Measurements from ENCODE around the gene SWSAP1.

DNA sequence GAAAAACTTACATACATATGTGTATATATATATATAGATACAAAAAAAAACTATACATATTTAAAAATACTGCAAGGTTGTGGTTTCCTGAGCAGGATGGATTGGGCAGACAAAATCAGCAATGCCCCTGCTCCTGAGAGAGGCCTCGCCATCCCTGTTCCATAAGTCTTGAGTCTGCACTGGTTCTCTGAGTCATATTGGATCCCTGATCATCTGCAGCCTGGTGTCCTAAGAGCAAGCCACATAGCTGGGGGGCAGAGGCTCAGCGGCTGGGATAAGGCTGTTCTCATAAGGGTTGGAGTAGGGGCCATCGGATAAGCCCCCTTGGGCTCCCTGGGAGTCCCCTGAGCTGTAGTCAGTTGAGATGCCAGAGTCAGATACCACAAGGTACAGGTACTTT, 3.3 kb downstream of the SWSAP1 start:
- no peak for TF ChIP-seq POLR2A (IDR thresholded peaks at IDR 0.05)
- no peak for TF ChIP-seq CTCF (IDR thresholded peaks at IDR 0.05)
- TF ChIP-seq POLR2AphosphoS5 (IDR thresholded peaks at IDR 0.05): no peak

Measured in suprapubic skin (tissue), 4 donors.